ENCODE results near the gene MAD2L1.

DNA sequence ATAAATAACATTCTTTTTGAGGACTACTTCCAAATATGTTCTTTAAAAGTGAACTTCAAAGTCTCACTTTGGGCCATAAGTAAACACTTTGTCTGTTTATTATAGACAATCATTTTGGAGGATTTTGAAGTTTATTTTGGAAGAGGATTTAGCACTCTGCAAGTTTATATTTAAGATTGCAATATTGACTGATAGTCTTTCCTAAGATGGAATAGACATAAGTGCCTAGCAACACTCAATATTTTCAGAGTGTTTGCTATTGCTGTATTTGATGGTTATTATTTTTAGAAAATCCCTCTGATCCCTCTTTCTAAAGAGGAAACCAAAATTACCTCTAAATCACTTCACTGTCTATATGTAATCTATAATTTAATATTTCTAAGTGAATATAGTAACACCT lies 42.8 kb upstream of the MAD2L1 start:
- no peak for TF ChIP-seq CTCF (IDR thresholded peaks at IDR 0.05)
- TF ChIP-seq ZFX (IDR thresholded peaks at IDR 0.05; ENCODE audit: borderline replicate concordance): no peak

Measured in 22Rv1 (cell line).